ENCODE results near the gene MYO3B. TPM values are rescaled to one million over a fixed set of nuclear protein-coding genes. Genes with fewer than 3 reads are reported as not detected.

MYO3B gene
- total RNA-seq, 1 experiment from 2014 or later = 0.63 TPM

GRCh38 chr2:170411660-170412059 is 233.7 kb downstream of the MYO3B start:
- H3K23me2 ChIP-seq (ENCODE audit: insufficient read length, low read depth, low read length, poor library complexity, severe bottlenecking) = no peaks in the 10 kb centered on the region
- no peak overlapping the region for H3K14ac ChIP-seq (ENCODE audit: insufficient read depth, low read length)
- no peak overlapping the region for H3K27ac ChIP-seq (ENCODE audit: insufficient read length, low read depth, low read length)
- no peak overlapping the region for H3K56ac ChIP-seq (ENCODE audit: insufficient read length, low read depth, low read length)
- H3K27me3 ChIP-seq (ENCODE audit: insufficient read depth, low read length) = no peaks in the 10 kb centered on the region
- DNase-seq = no peak
- H4K20me1 ChIP-seq (ENCODE audit: control insufficient read depth, insufficient read depth, insufficient read length) = no peaks in the 10 kb centered on the region
- Mint-ChIP-seq H3K4me1 (peaks cover 10 to 16% of the 10 kb centered on the region in 2 experiments), H3K27ac (no peak overlapping the region), H3K4me3 (no peak overlapping the region), H3K27me3 (ENCODE audit: low read depth) (peaks cover 11% of the 10 kb centered on the region), H3K36me3 (ENCODE audit: insufficient read depth in 1 of 3, low read depth in 3 of 3) (peaks cover 0 to 1% (median 0%) of the 10 kb centered on the region in 3 experiments; a peak in 1 of 7 replicates), H3K9me3 (peaks cover 0 to 7% of the 10 kb centered on the region in 2 experiments; a peak in 3 of 5 replicates)
- no peak overlapping the region for H2BK15ac ChIP-seq (ENCODE audit: low read depth, low read length)
- no peak overlapping the region for H4K91ac ChIP-seq (ENCODE audit: insufficient read length, low read depth, low read length)
- H2BK5ac ChIP-seq (ENCODE audit: insufficient read length, low read length) = no peak overlapping the region
- H2BK20ac ChIP-seq (ENCODE audit: low read depth, low read length, poor library complexity, severe bottlenecking) = no peak overlapping the region
- H3K79me2 ChIP-seq (ENCODE audit: insufficient read depth, low read length) = no peaks in the 10 kb centered on the region
- TF ChIP-seq CTCF (conservative IDR thresholded peaks at IDR 0.05) = no peak
- no peak overlapping the region for H4K8ac ChIP-seq (replicated peaks; ENCODE audit: insufficient read length, low read depth, low read length)
- H4K5ac ChIP-seq (ENCODE audit: insufficient read length, low read depth, low read length) = no peak overlapping the region
- H3K23ac ChIP-seq (ENCODE audit: insufficient read length, low read depth, low read length) = no peak overlapping the region
- no peak overlapping the region for H3K18ac ChIP-seq (ENCODE audit: insufficient read length, low read depth, low read length)
- no peaks in the 10 kb centered on the region for H3K79me1 ChIP-seq (ENCODE audit: insufficient read depth, low read depth, low read length, poor library complexity, severe bottlenecking)
- no peak overlapping the region for H2BK120ac ChIP-seq (ENCODE audit: low read depth, low read length, poor library complexity, severe bottlenecking)
- H3K4ac ChIP-seq (ENCODE audit: low read depth, low read length) = no peak overlapping the region
- no peak overlapping the region for H3K9ac ChIP-seq (ENCODE audit: extremely low read depth, insufficient read length, low read length)
- H3K4me1 ChIP-seq (ENCODE audit: insufficient read depth, low read length) = no peaks in the 10 kb centered on the region
- H3K9me3 ChIP-seq (ENCODE audit: control insufficient read depth, low read depth, low read length) = no peaks in the 10 kb centered on the region
- no peak overlapping the region for H3K4me2 ChIP-seq (ENCODE audit: insufficient read depth, insufficient read length, low read length)
- no peak overlapping the region for H2AK5ac ChIP-seq (ENCODE audit: insufficient read length, low read length)
- no peak overlapping the region for H2BK12ac ChIP-seq (ENCODE audit: insufficient read length, low read depth, low read length)
- no peak overlapping the region for H2AFZ ChIP-seq (ENCODE audit: low read length)
- H3T11ph ChIP-seq (ENCODE audit: low read length) = no peak overlapping the region

Data from H9 (cell line).